Osteoblast (primary cell): Measurements from ENCODE around the gene SMIM45.

Experiments used
- DNase-seq: peaks from one replicate; pipeline ENCODE4 v3.0.0; 2011; ENCODE audit warnings: low spot score, mixed read lengths; ENCODE audit not compliant: insufficient read length; ENCODE audit errors: missing footprints
- H2AFZ ChIP-seq: 2 replicates; pipeline ENCODE4 v1.6.0; 2011; ENCODE audit warnings: mild to moderate bottlenecking, low read length
- H3K27ac ChIP-seq: 2 replicates; pipeline ENCODE4 v1.5.1; 2011; ENCODE audit warnings: mild to moderate bottlenecking, low read depth, low read length, moderate library complexity
- H3K27me3 ChIP-seq: 2 replicates; pipeline ENCODE4 v1.6.0; 2012; ENCODE audit warnings: mild to moderate bottlenecking, control low read depth, inconsistent platforms, low read length, moderate library complexity; ENCODE audit not compliant: insufficient read depth
- H3K36me3 ChIP-seq: 2 replicates; pipeline ENCODE4 v1.5.1; 2011; ENCODE audit warnings: mild to moderate bottlenecking, low read length, control low read depth, moderate library complexity; ENCODE audit not compliant: insufficient read depth
- H3K4me1 ChIP-seq: 2 replicates; pipeline ENCODE4 v1.5.1; 2011; ENCODE audit warnings: mild to moderate bottlenecking, low read length, control low read depth, moderate library complexity; ENCODE audit not compliant: insufficient read depth
- H3K4me2 ChIP-seq: 2 replicates; pipeline ENCODE4 v1.6.0; 2011; ENCODE audit warnings: mild to moderate bottlenecking, low read length; ENCODE audit not compliant: insufficient read depth
- H3K4me3 ChIP-seq: fragments of 200-600 bp; sonication (generic); 3 replicates; pipeline ENCODE4 v1.5.1; 2012; ENCODE audit warnings: mild to moderate bottlenecking, low read length, inconsistent platforms; ENCODE audit not compliant: insufficient read depth
- H3K79me2 ChIP-seq: 2 replicates; pipeline ENCODE4 v1.6.0; 2012; ENCODE audit warnings: mild to moderate bottlenecking, low read length, control low read depth, inconsistent platforms; ENCODE audit not compliant: insufficient read depth
- H3K9me3 ChIP-seq: 2 replicates; pipeline ENCODE4 v1.5.1; 2011; ENCODE audit warnings: low read depth, low read length, control low read depth
- H4K20me1 ChIP-seq: 2 replicates; pipeline ENCODE4 v1.6.0; 2012; ENCODE audit warnings: mild to moderate bottlenecking, low read length, control low read depth; ENCODE audit not compliant: insufficient read depth
- TF ChIP-seq, protein P1 (sequence below): IDR thresholded peaks from 2 replicates; pipeline ENCODE4 v1.5.1; 2011; ENCODE audit warnings: mild to moderate bottlenecking, low read depth, low read length, moderate library complexity; ENCODE audit errors: extremely low read depth

SMIM45 gene

DNA sequence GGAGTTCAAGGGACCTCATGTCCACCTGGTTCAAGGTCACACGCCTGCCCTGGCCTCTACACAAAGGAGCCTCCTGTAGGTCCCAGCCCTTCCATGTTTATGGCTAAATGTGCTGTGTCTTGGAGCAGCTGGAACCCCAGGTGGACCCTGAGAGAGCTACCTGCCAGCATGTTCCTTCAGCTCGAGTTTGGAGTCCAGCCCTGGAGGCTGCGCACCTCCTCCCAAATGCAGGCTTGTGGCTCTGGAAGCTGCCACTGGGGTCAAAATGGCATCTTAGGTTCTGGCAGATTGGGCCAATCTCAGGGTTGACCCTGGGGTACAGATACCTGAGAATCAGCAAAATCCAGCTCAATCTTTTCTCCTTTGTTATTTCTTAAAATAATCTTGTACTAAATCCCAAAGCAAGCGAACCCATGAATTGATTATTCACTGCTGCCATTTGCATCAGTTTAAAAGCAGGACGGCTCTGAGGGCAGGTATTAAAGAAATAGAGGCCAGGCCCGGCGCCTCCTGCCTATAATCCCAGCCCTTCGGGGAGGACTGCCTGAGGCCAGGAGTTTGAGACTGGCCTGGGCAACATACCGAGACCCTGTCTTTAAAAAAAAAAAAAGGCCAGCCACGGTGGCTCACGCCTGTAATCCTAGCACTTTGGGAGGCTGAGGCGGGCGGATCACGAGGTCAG is 28.2 kb upstream of the SMIM45 start:
- DNase-seq = peak; percentile 79
- Histone ChIP-seq H4K20me1 (no peaks in the 10 kb centered on the region), H2AFZ (no peak overlapping the region), H3K27me3 (peaks cover 9% of the 10 kb centered on the region), H3K9me3 (no peaks in the 10 kb centered on the region), H3K27ac (no peak overlapping the region), H3K36me3 (no peaks in the 10 kb centered on the region), H3K4me3 (no peak overlapping the region), H3K4me2 (no peak overlapping the region), H3K79me2 (no peaks in the 10 kb centered on the region), H3K4me1 (peaks cover 6% of the 10 kb centered on the region)
- TF ChIP-seq, protein P1, sequence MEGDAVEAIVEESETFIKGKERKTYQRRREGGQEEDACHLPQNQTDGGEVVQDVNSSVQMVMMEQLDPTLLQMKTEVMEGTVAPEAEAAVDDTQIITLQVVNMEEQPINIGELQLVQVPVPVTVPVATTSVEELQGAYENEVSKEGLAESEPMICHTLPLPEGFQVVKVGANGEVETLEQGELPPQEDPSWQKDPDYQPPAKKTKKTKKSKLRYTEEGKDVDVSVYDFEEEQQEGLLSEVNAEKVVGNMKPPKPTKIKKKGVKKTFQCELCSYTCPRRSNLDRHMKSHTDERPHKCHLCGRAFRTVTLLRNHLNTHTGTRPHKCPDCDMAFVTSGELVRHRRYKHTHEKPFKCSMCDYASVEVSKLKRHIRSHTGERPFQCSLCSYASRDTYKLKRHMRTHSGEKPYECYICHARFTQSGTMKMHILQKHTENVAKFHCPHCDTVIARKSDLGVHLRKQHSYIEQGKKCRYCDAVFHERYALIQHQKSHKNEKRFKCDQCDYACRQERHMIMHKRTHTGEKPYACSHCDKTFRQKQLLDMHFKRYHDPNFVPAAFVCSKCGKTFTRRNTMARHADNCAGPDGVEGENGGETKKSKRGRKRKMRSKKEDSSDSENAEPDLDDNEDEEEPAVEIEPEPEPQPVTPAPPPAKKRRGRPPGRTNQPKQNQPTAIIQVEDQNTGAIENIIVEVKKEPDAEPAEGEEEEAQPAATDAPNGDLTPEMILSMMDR = no peak

DNA sequence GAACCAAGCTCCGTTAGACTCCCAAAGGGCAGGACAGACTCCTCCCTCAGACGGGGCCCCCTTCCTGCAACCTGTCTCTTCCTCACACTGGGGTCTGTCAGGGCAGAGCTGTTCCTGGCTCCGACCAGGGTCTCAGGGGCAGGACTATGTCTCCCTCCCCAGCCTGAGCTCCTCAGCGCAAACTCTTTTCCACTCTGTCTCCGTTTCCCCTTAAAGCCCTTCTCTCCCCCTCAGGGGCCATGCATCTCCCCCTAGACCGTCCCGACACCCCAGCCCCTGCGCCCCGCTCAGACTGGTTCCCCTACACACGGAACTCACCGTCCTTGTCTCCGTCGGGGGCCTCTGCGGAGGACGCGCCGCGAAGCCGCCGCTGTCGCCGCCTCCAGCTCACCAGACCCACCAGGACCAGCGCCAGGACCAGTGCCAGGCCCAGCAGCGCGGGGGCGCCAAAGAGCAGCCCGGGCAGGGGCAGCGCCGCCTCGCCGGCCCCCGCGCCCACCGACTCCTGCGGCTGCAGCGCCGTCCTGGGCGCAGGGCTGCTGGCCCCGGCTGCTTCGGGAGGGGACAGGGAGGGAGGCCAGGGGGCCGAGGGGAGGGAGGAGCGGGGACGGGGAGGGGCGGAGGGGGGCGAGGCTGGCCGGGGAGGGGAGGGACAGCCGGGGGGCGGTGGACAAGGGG is 26.0 kb upstream of the SMIM45 start:
- Histone ChIP-seq H3K36me3 (no peaks in the 10 kb centered on the region), H3K4me3 (peak overlapping the region; percentile 46), H2AFZ (peak overlapping the region; percentile 41), H3K27ac (no peak overlapping the region), H3K79me2 (no peaks in the 10 kb centered on the region), H3K4me1 (no peaks in the 10 kb centered on the region), H3K9me3 (no peaks in the 10 kb centered on the region), H3K4me2 (peak overlapping the region; percentile 71), H4K20me1 (no peaks in the 10 kb centered on the region), H3K27me3 (peaks cover 9% of the 10 kb centered on the region)
- DNase-seq = peak; percentile 96
- TF ChIP-seq, protein P1 = peak; percentile 47

DNA sequence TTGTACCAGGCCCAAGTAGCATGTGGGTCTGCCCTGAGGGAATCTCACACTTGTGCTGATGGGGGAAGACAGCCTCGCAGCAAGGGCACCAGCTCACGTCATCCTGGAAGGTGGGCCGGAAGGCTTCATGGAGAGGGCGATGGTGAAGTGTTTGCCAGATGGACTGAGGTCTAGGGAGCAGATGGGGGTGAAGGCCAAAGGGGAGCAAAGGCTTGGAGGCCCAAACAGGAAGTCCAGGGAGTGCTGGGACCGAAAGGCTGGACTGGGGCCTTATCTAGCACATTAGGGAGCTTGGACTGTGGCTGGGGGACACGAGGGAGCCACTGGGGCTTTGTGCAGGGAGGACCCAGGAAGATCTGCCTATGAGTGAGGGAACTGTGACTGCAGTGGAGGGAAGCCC is 24.1 kb upstream of the SMIM45 start:
- no peaks in the 10 kb centered on the region for H3K36me3 ChIP-seq
- TF ChIP-seq, protein P1 = no peak
- H3K4me3 ChIP-seq = no peak overlapping the region
- DNase-seq = peak; percentile 73
- no peaks in the 10 kb centered on the region for H3K4me1 ChIP-seq
- no peak overlapping the region for H2AFZ ChIP-seq
- H4K20me1 ChIP-seq = no peaks in the 10 kb centered on the region
- no peaks in the 10 kb centered on the region for H3K9me3 ChIP-seq
- H3K4me2 ChIP-seq = no peak overlapping the region
- H3K79me2 ChIP-seq = no peaks in the 10 kb centered on the region
- no peak overlapping the region for H3K27ac ChIP-seq
- peaks cover 9% of the 10 kb centered on the region for H3K27me3 ChIP-seq
